ENCODE data around the gene KIF18A.

The KIF18A gene

DNA sequence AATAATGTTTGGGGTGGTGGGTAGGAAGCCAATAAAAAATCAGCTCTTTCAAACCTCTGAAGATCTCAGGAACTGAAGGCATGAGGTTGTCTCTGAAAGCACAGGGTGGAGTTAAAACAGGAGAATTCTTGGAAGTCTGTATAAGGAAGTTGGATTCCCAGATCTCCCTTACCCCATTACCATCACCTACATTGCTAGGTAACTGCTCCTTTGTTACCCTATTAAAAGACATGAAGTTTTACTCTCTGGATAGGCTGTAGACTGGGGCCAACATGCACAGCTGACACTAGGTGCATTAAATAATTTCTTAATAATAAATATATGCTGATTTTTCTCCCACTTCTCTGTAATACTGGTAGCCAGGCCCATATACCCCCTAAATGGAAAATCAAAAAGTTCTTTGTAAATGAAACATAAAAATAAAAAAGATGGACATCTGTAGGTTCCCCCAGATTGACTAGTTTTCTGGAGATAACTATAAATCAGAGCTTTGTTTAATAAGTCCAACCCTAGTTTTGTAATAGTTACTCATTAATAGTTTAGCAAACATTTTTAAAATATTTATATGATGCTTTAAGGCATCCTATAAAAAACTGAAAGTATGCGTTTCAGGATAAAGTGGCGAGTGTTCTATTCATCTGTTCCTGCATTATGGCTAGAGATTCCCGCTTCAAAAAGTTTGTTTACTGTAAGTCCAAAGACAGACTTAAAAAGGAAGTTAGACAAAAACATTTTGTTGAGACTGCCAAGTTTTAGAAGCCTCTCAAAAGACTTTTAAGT is 63.8 kb downstream of the KIF18A start:
- DNase-seq (ENCODE audit: low read depth in 2 of 2): no peak

DNA sequence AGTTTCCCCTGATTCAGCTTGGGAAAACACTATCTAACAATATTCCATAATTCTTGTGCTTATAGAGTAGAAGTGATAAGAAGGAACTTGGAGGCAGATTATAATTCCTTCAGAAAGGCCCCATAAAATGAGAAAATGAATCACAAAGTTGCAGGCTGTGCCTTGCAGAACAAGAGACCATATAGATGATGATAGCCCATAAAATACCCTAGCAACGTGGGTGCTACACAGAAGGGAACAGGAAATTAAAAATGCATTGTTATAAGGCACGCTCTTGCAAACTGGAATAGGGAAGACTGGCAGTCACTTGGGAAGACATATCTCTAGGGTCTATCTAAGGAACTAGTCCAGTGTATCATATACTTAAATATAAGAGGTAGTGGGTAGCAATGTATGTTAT is 67.6 kb downstream of the KIF18A start:
- no peak for DNase-seq (ENCODE audit: low read depth in 2 of 2)

DNA sequence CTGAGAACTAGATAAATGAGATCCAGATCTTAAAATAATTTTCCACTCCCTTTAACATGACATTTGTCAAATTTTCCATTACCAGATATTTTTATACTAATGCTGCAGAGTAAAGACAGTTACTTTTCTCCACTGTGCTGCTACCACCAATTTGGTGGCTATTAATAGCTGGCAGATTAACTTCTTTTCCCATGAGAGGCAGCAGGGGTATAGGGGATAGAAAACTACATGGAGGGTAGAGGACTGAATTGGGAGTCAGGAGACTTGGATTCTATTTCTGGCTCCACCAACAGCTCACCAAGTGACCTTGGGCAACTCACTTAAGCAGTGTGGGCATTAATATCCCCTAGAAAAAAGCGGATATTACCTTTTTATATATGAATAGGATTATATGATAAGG is 69.2 kb downstream of the KIF18A start:
- no peak for DNase-seq (ENCODE audit: low read depth in 2 of 2)

DNA sequence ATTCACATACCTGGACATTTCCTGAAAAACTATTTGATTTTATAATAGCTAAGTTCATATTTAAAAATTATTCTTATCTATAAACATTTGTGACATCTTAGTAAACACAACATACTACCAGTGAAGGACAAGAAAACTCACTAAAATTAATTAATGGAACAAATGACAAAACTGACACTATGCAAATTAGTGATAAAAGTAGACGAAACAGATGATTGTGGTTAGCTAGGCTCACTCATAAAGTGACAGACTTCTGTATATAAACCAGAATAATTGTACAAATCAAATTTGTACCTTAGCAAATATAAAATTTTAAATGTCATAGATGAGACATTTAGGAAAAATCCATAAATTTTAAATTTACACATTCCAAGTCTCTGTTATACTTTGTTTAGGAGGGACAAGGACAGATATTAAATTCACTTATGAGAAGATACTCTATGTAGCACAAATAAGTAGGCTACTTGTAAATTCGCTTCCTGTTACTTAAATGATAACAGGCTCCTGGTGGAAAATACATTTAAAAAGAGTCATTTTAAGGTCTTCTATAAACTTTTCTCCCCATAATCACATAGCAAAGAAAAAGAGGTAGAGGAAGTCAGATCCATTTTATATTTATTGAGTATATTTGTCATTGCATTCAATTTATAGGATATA is 81.2 kb downstream of the KIF18A start:
- no peak for DNase-seq (ENCODE audit: low read depth in 2 of 2)

GRCh38 chr11:28017816-28018215 is 90.1 kb downstream of the KIF18A start:
- no peak for DNase-seq (ENCODE audit: low read depth in 2 of 2)

- no peak for DNase-seq (ENCODE audit: low read depth in 2 of 2)
These were observed 96.1 kb downstream of the KIF18A start for GRCh38 chr11:28011813-28012212.

GRCh38 chr11:28009996-28010395 is 98.0 kb downstream of the KIF18A start:
- DNase-seq (ENCODE audit: low read depth in 2 of 2): no peak

- DNase-seq (ENCODE audit: low read depth in 2 of 2): no peak
These were observed 98.6 kb downstream of the KIF18A start for GRCh38 chr11:28009388-28009787.

DNA sequence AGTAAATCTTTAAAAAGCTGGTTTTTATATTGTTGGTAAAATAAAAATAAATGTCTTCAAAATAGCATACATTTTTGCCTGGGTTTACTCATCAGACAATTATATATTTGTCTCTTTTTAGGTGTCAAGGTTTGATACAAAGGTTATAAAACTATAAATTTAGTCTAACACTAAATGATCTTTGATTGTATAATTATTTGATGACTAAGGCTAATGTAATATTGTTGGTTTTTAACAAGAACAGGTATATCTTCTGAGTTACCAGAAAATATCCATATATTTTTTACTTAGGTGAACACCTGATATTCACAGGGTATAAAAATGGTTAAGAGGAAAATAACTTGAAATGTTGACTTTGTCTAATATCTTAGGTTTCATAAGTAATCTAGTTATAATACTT is 104.3 kb downstream of the KIF18A start:
- DNase-seq (ENCODE audit: low read depth in 2 of 2): no peak

DNA sequence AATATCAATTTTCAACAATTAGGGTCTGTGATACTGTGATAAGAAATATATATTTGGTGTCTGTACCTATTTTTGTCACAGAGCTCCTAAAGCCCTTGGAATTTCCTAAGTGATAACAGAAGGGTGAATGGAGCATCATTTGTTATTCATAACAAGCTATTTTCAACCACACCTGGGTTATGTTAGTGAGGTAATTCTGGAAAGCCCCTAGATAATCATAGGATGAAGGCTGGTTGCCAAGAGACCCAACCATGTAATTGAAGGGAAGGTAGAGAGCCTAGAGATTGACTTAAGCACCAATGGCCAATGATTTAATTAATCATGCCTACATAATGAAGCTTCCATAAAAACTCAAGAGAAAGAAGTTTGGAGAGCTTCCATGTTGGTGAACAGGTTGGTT is 109.4 kb downstream of the KIF18A start:
- DNase-seq (ENCODE audit: low read depth in 2 of 2): no peak

GRCh38 chr11:27997344-27997743 is 110.6 kb downstream of the KIF18A start:
- DNase-seq (ENCODE audit: low read depth in 2 of 2): no peak

DNA sequence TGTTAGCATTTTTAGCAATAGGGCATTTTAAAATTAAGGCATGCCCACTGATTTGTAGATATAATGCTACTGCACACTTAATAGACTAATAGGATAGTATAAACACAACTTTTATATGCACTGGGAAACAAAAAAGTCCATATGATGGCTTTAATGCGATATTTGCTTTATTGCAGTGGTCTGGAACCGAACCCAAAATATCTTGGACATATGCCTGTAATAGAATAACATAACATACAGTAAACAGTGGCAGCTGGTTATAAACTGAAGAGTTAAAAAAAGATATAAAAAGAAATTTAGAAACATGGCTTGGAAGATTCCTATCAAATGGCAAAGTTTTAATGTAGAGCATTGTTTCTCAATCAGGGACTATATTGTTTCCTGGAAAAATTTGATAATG is 111.9 kb downstream of the KIF18A start:
- DNase-seq (ENCODE audit: low read depth in 2 of 2): no peak

DNA sequence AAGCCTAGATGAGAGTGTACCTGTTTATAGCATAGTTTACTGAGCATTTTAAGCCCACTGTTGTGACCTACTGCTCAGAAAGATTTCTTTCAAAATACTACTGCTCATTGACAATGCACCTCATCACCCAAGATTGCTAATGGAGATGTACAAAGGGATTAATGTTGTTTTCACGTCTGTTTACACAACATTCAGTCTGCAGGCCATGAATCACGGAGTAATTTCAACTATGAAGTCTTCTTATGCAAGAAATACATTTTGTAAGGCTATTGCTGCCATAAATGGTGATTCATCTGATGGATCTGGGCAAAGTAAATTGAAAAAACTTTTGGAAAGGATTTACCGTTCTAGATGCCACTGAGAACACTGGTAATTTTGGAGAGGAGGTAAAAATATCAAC is 112.9 kb downstream of the KIF18A start:
- DNase-seq (ENCODE audit: low read depth in 2 of 2): no peak

GRCh38 chr11:27991736-27992135 is 116.2 kb downstream of the KIF18A start:
- DNase-seq (ENCODE audit: low read depth in 2 of 2): no peak

DNA sequence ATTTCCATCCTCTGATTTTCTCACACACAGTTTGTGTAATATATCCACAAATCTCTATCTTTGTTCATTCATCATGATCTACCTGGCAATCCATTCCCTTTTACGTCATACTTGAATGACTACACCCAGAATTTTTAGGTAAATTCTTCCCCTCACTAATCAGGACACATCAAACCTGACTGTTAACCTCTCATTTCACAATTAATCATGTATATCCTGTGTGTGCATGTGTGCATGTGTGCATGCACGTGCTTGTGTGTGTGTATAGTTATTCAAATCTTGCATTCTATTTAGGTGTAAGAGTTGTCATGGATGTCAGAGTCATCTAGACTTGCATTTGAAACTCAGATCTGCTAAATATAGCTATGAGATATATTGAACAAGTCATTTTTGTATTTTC is 130.4 kb downstream of the KIF18A start:
- no peak for DNase-seq (ENCODE audit: low read depth in 2 of 2)

- no peak for DNase-seq (ENCODE audit: low read depth in 2 of 2)
These were observed 130.9 kb downstream of the KIF18A start for GRCh38 chr11:27977031-27977430.

- DNase-seq (ENCODE audit: low read depth in 2 of 2): no peak
These were observed 131.7 kb downstream of the KIF18A start for GRCh38 chr11:27976262-27976661.

DNA sequence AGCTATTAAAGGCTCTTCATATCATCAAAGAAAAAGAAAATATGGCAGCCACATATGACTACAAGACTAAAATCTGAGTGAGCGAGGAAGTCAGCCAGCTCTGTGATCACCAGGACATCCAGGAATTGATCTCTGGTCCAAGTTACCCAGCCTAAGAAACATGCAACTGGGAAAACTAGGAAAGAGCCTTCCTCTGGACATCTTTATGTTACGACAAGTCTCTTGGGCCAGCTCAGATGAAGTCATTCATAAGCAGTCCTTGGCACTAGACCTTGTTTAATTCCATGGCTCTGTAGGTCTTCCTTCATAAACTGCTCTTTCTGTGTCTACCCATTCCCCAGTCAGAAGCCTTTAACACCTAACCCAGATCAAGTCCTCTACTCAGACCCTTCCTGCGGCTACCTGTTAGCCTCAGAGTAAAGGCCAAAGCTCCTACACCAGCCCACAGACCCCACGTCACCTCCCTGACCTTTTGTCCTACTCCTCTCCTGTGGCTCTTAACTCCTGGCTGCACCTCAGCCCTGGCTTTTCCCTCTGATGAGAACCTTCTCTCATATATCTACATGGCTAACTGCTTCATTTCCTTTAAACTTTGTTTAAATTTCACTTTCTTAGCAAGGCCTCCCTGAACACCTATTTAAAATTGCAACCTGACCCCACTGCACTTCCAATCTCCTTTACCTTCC is 134.0 kb downstream of the KIF18A start:
- DNase-seq (ENCODE audit: low read depth in 2 of 2): no peak

GRCh38 chr11:27972522-27973170 is 135.3 kb downstream of the KIF18A start:
- DNase-seq (ENCODE audit: low read depth in 2 of 2): no peak

DNA sequence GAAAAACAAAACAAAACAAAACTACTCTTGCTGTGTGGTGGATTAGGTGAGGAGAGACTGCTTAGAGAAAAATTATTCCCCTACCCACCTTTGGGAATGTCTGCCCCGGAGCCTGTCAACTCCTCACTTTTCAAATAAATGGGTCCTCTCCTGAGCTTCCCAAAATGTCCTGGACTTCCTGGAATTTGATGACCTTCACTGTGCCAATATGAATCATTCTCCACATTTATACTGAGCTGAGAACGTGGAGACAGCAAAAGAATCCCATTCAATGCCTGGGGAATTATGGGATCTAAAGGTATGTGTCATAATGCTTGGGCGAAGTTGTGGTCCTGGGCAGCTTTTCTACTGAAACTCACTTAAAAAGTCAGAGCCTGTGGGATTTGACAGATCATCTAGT is 136.8 kb downstream of the KIF18A start:
- no peak for DNase-seq (ENCODE audit: low read depth in 2 of 2)

Measured in stimulated activated CD8-positive, alpha-beta memory T cell treated with anti-CD3 and anti-CD28 coated beads, Interleukin-7, amount 100 ng/mL, for 1 hour (primary cell).